A549 (cell line): ENCODE results near the gene CCDC73. TPM values are rescaled to one million over a fixed set of nuclear protein-coding genes. Genes with fewer than 3 reads are reported as not detected.

Experiments
- ATAC-seq, 2 experiments: fragments of 200-7000 bp in 1 of 2; fragments of >200 bp in 1 of 2; cut with Nextera tagmentation in 1 of 2; cut with Tn5 transposase in 1 of 2; 3 replicates each; pipeline versions ENCODE4 v1.8.0 to v1.9.1; 2018 to 2020; ENCODE audit warnings: mild to moderate bottlenecking in 1 of 2, moderate library complexity in 1 of 2
- CTCF ChIA-PET: fragments of 300-600 bp; sonication (Branson Sonifier 250); formaldehyde crosslinking; extraction: SDS; loops from one replicate; lab custom pipeline; 2021; ENCODE audit warnings: antibody characterized with exemption, inconsistent platforms; lab: Yijun Ruan, JAX
- POLR2A ChIA-PET: fragments of 350-600 bp; formaldehyde crosslinking; extraction: SDS; loops from one replicate; lab custom pipeline; 2021; ENCODE audit warnings: antibody characterized with exemption, inconsistent platforms; lab: Yijun Ruan, JAX
- DNase-seq, 2 experiments: peaks; one replicate each; pipeline versions ENCODE4 v3.0.0 to v3.0.0-alpha.2; 2011 to 2016; ENCODE audit warnings: low read depth in 1 of 2, low spot score in 1 of 2
- FAIRE-seq: peaks from 2 replicates; lab custom pipeline; 2011; peaks lifted over from hg19 to GRCh38; lab: Jason Lieb, UNC
- H3K27ac ChIP-seq, 2 experiments: fragments of >200 bp; sonication (Bioruptor Twin); formaldehyde crosslinking; 3 replicates each; pipeline ENCODE4 v1.5.1; 2016 to 2017
- H3K4me1 ChIP-seq: fragments of >200 bp; sonication (Bioruptor Twin); formaldehyde crosslinking; 3 replicates; pipeline ENCODE4 v1.6.1; 2016
- H3K4me2 ChIP-seq: fragments of >200 bp; sonication (Bioruptor Twin); formaldehyde crosslinking; 3 replicates; pipeline ENCODE4 v1.6.1; 2016
- H3K4me3 ChIP-seq: fragments of >200 bp; sonication (Bioruptor Twin); formaldehyde crosslinking; 3 replicates; pipeline ENCODE4 v1.5.1; 2016
- H3K9me3 ChIP-seq: fragments of >200 bp; sonication (Bioruptor Twin); formaldehyde crosslinking; 3 replicates; pipeline ENCODE4 v1.6.1; 2016
- CHD4 ChIP-seq: fragments of 200-600 bp; sonication (generic); IDR thresholded peaks from 2 replicates; pipeline ENCODE4 v1.6.1; 2016; ENCODE audit warnings: antibody characterized with exemption, mild to moderate bottlenecking, borderline replicate concordance
- FOSL2 ChIP-seq, 2 experiments: fragments of 450-650 bp in 1 of 2; fragments of >200 bp in 1 of 2; sonication (Bioruptor Twin) in 1 of 2; formaldehyde crosslinking; IDR thresholded peaks; 2 replicates each; pipeline versions ENCODE4 v1.5.0 to v1.6.1; 2016 to 2020; ENCODE audit warnings: mild to moderate bottlenecking in 1 of 2, moderate library complexity in 1 of 2
- JUN ChIP-seq, 2 experiments: fragments of >200 bp; sonication (Bioruptor Twin); formaldehyde crosslinking; IDR thresholded peaks; 2 replicates in 1 of 2; 3 replicates in 1 of 2; pipeline ENCODE4 v1.6.1; 2016 to 2017
- MAZ ChIP-seq: fragments of 150-350 bp; IDR thresholded peaks from 2 replicates; pipeline ENCODE4 v1.6.1; 2014; ENCODE audit warnings: antibody characterized with exemption, low read depth, low read length, borderline replicate concordance
- MYC ChIP-seq: IDR thresholded peaks from 2 replicates; pipeline ENCODE4 v1.6.1; 2012; ENCODE audit warnings: mild to moderate bottlenecking, inconsistent platforms, low read length, improper control_type of control experiment, borderline replicate concordance
- PHF8 ChIP-seq: fragments of 200-600 bp; sonication (generic); IDR thresholded peaks from 2 replicates; pipeline ENCODE4 v1.6.1; 2016; ENCODE audit warnings: low read depth, mild to moderate bottlenecking, antibody characterized with exemption, moderate library complexity, borderline replicate concordance
- ZC3H11A ChIP-seq: fragments of 450-650 bp; IDR thresholded peaks from 2 replicates; pipeline ENCODE4 v1.6.1; 2014; ENCODE audit warnings: antibody characterized with exemption, mild to moderate bottlenecking
- ZFP36 ChIP-seq: fragments of 450-650 bp; IDR thresholded peaks from 2 replicates; pipeline ENCODE4 v1.6.1; 2014; ENCODE audit warnings: borderline replicate concordance; ENCODE audit not compliant: partially characterized antibody
- WGBS: methylation state at CpG from one replicate; pipeline ENCODE4 v1.1.6; 2017; ENCODE audit errors: missing lambda C conversion rate; 5-methylcytosine and 5-hydroxymethylcytosine counted together
- polyA plus RNA-seq, 4 experiments: library from polyadenylated mRNA; depleted of rRNA in 3 of 4; stranded (reverse); fragments of >200 nt; fragmentation: RNase III in 1 of 4; extraction: RNeasy Plus Mini Kit Qiagen cat#74134 plus additional on column Dnase treatment in 1 of 4; gene quantifications; 2 replicates in 3 of 4; 3 replicates in 1 of 4; pipeline ENCODE4 v1.2.3, GENCODE V29; 2011 to 2017
- TF ChIP-seq, protein P1 (sequence below): IDR thresholded peaks from 2 replicates; pipeline ENCODE4 v1.6.1; 2012
- TF ChIP-seq, protein P2 (sequence below): fragments of 150-350 bp; IDR thresholded peaks from 2 replicates; pipeline ENCODE4 v1.6.1; 2014; ENCODE audit warnings: low read depth, mild to moderate bottlenecking, low read length
- TF ChIP-seq, protein P3 (sequence below): fragments of 250-450 bp; sonication (Bioruptor Pico); IDR thresholded peaks from 2 replicates; pipeline ENCODE4 v1.5.0; 2021; ENCODE audit warnings: mild to moderate bottlenecking, moderate library complexity, borderline replicate concordance
- TF ChIP-seq, protein P4 (sequence below): fragments of >200 bp; sonication (Bioruptor Twin); formaldehyde crosslinking; IDR thresholded peaks from 2 replicates; pipeline ENCODE4 v1.6.1; 2016
- TF ChIP-seq, protein P5 (sequence below): fragments of 200-600 bp; sonication (generic); IDR thresholded peaks from 2 replicates; pipeline ENCODE4 v1.6.1; 2016; ENCODE audit warnings: antibody characterized with exemption, mild to moderate bottlenecking, moderate library complexity

Gene CCDC73
- polyA plus RNA-seq, 2 of the 4 experiments (the other 2 are of a cell fraction): 0.03 TPM; not detected in 1

DNA sequence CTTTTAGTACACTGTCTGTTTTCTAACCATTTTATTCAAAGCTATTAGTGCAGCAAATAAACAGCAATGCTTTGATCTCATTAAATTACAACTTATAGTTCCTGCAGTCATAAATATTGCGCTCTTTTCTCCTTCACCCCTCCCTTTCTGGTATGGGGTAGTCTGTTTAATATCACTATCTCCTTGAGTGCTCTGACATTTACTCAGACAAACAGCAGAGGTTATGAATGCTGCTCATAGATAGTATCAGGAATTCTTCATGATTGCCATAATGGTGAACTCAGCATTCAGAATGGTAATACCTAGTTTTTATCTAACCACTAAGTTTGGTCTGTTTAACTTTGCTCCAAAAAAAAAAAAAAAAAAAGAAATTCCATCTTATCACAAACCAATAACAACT, 123.4 kb downstream of the CCDC73 start:
- no peak for ATAC-seq
- WGBS: 14% methylated on average over 1 of the region's 1 CpG
- POLR2A ChIA-PET: no interaction called here

DNA sequence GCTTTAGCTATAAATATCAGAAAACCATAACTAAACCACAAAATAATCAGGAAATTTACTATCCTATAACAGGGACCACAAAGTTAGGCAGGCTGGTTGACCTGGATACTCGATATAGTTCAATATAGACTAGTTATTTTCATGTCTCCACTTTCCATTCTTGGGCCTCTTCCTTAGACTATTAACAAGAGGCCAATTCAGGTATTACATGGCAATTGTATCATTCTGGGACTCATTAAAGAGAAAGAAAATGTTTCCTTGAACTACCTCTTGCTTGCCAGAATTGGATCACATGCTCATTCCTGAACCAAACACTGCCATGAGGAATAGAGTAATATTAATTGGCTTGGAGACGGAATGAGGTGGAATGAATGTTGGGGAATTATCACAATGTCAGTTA, 134.8 kb downstream of the CCDC73 start:
- Histone ChIP-seq H3K9me3 (no peaks in the 10 kb centered on the region), H3K4me1 (peaks cover 6% of the 10 kb centered on the region; the same call in 1 of the 3 replicates), H3K4me3 (no peak overlapping the region), H3K4me2 (no peak overlapping the region), H3K27ac (no peak overlapping the region)
- ATAC-seq: peak; percentile 59 to 68
- CTCF ChIA-PET: interaction anchor here (0.7 kb wide), 1 partner anchor 608 kb away, joined by 4 read pairs; no protein-coding TSS in a partner anchor
- TF ChIP-seq ZFP36: no peak
- TF ChIP-seq, protein P1, sequence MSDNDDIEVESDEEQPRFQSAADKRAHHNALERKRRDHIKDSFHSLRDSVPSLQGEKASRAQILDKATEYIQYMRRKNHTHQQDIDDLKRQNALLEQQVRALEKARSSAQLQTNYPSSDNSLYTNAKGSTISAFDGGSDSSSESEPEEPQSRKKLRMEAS: no peak
- DNase-seq: no peak
- 85% methylated on average over 2 of the region's 2 CpGs for WGBS
- POLR2A ChIA-PET: no interaction called here
- no peak for FAIRE-seq

More for the DNA sequence above, 123.4 kb downstream of the CCDC73 start:
- H3K9me3 ChIP-seq: peaks cover 8% of the 10 kb centered on the region; the same call in 1 of the 3 replicates
- no peak overlapping the region for H3K4me3 ChIP-seq
- H3K4me2 ChIP-seq: no peak overlapping the region
- no peak overlapping the region for H3K27ac ChIP-seq
- CTCF ChIA-PET: interaction anchor here (0.6 kb wide), 1 partner anchor 337 kb away, joined by 3 read pairs; no protein-coding TSS in a partner anchor
- DNase-seq (no peak), FAIRE-seq (no peak)
- no peaks in the 10 kb centered on the region for H3K4me1 ChIP-seq
- TF ChIP-seq, protein P1: no peak
- TF ChIP-seq, protein P2, sequence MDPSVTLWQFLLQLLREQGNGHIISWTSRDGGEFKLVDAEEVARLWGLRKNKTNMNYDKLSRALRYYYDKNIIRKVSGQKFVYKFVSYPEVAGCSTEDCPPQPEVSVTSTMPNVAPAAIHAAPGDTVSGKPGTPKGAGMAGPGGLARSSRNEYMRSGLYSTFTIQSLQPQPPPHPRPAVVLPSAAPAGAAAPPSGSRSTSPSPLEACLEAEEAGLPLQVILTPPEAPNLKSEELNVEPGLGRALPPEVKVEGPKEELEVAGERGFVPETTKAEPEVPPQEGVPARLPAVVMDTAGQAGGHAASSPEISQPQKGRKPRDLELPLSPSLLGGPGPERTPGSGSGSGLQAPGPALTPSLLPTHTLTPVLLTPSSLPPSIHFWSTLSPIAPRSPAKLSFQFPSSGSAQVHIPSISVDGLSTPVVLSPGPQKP: no peak
- TF ChIP-seq PHF8 (no peak), CHD4 (no peak), MYC (no peak), MAZ (no peak), JUN (IDR thresholded peaks at IDR 0.05) (no peak), FOSL2 (IDR thresholded peaks at IDR 0.05) (no peak), FOSL2 (CRISPR knock-in tag; IDR thresholded peaks at IDR 0.05) (no peak), ZC3H11A (no peak)
- TF ChIP-seq, protein P3, sequence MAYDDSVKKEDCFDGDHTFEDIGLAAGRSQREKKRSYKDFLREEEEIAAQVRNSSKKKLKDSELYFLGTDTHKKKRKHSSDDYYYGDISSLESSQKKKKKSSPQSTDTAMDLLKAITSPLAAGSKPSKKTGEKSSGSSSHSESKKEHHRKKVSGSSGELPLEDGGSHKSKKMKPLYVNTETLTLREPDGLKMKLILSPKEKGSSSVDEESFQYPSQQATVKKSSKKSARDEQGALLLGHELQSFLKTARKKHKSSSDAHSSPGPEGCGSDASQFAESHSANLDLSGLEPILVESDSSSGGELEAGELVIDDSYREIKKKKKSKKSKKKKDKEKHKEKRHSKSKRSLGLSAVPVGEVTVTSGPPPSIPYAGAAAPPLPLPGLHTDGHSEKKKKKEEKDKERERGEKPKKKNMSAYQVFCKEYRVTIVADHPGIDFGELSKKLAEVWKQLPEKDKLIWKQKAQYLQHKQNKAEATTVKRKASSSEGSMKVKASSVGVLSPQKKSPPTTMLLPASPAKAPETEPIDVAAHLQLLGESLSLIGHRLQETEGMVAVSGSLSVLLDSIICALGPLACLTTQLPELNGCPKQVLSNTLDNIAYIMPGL (CRISPR knock-in tag): no peak
- TF ChIP-seq, protein P4, sequence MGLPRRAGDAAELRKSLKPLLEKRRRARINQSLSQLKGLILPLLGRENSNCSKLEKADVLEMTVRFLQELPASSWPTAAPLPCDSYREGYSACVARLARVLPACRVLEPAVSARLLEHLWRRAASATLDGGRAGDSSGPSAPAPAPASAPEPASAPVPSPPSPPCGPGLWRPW: no peak
- TF ChIP-seq, protein P5, sequence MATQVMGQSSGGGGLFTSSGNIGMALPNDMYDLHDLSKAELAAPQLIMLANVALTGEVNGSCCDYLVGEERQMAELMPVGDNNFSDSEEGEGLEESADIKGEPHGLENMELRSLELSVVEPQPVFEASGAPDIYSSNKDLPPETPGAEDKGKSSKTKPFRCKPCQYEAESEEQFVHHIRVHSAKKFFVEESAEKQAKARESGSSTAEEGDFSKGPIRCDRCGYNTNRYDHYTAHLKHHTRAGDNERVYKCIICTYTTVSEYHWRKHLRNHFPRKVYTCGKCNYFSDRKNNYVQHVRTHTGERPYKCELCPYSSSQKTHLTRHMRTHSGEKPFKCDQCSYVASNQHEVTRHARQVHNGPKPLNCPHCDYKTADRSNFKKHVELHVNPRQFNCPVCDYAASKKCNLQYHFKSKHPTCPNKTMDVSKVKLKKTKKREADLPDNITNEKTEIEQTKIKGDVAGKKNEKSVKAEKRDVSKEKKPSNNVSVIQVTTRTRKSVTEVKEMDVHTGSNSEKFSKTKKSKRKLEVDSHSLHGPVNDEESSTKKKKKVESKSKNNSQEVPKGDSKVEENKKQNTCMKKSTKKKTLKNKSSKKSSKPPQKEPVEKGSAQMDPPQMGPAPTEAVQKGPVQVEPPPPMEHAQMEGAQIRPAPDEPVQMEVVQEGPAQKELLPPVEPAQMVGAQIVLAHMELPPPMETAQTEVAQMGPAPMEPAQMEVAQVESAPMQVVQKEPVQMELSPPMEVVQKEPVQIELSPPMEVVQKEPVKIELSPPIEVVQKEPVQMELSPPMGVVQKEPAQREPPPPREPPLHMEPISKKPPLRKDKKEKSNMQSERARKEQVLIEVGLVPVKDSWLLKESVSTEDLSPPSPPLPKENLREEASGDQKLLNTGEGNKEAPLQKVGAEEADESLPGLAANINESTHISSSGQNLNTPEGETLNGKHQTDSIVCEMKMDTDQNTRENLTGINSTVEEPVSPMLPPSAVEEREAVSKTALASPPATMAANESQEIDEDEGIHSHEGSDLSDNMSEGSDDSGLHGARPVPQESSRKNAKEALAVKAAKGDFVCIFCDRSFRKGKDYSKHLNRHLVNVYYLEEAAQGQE: no peak
